WERI-Rb-1 (cell line): Measurements from ENCODE around the gene COL4A6.

Experiments
- DNase-seq: peaks from one replicate; pipeline ENCODE4 v3.0.0-alpha.2; 2020
- H3K27ac ChIP-seq: fragments of 250-450 bp; sonication (Bioruptor Pico); 2 replicates; pipeline ENCODE4 v1.5.1; 2020; ENCODE audit warnings: mild to moderate bottlenecking, moderate library complexity
- H3K27me3 ChIP-seq: fragments of 250-450 bp; sonication (Bioruptor Pico); 2 replicates; pipeline ENCODE4 v1.5.1; 2021; ENCODE audit warnings: mild to moderate bottlenecking, low read depth, moderate library complexity; ENCODE audit not compliant: insufficient read depth, severe bottlenecking
- H3K36me3 ChIP-seq: fragments of 250-450 bp; sonication (Bioruptor Pico); 2 replicates; pipeline ENCODE4 v1.5.1; 2020; ENCODE audit warnings: mild to moderate bottlenecking, moderate library complexity
- H3K4me3 ChIP-seq: 2 replicates; pipeline ENCODE4 v1.5.1; 2011; ENCODE audit warnings: low read depth, mild to moderate bottlenecking, control low read depth, low read length
- H3K9me3 ChIP-seq: fragments of 250-450 bp; sonication (Bioruptor Pico); 2 replicates; pipeline ENCODE4 v1.5.1; 2021; ENCODE audit warnings: mild to moderate bottlenecking, moderate library complexity; ENCODE audit not compliant: severe bottlenecking
- CTCF ChIP-seq: IDR thresholded peaks from 2 replicates; pipeline ENCODE4 v1.5.1; 2011; ENCODE audit warnings: low read depth, mild to moderate bottlenecking, control low read depth, inconsistent platforms, low read length

COL4A6 gene

GRCh38 chrX:108250654-108251579, 187.3 kb downstream of the COL4A6 start:
- no peak overlapping the region for H3K4me3 ChIP-seq
- peaks cover 39% of the 10 kb centered on the region for H3K27me3 ChIP-seq
- no peak for DNase-seq
- H3K36me3 ChIP-seq, result no peaks in the 10 kb centered on the region
- TF ChIP-seq CTCF, result no peak
- no peak overlapping the region for H3K27ac ChIP-seq
- H3K9me3 ChIP-seq, result peaks cover 3% of the 10 kb centered on the region

DNA sequence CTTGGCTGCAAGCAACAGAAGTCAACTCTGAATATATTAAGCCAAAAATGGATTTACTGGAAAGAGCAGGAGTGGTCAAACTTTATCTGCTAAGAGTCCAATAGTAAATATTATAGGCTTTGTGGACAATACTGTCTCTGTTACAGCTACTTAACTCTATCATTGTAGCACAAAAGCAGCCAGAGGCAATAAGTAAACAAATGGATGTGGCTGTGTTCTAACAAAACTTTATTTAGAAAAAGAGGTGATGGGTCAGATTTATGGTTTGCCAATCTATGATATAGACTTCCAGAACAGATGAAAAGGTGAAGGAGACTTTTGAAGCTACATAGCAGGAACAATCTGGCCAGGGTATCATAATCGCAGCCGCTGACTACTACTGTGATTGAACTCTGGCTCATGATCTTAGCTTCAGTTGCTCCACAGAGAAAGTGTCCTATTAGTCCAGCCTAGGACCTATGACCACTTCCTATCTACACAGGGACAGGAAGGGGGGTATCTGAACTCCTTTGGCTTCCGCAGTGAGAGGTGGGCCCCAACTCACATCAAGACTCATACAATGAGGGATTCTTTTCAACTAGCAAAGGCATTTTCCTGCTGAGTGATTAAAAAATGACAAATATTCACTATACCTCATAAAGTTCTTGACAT, 191.8 kb downstream of the COL4A6 start:
- no peaks in the 10 kb centered on the region for H3K36me3 ChIP-seq
- no peak for DNase-seq
- H3K4me3 ChIP-seq, result no peak overlapping the region
- H3K9me3 ChIP-seq, result no peaks in the 10 kb centered on the region
- H3K27ac ChIP-seq, result no peak overlapping the region
- TF ChIP-seq CTCF, result no peak
- H3K27me3 ChIP-seq, result peaks cover 30% of the 10 kb centered on the region

GRCh38 chrX:108245462-108245861, 192.8 kb downstream of the COL4A6 start:
- H3K9me3 ChIP-seq, result no peaks in the 10 kb centered on the region
- 0 out of 2 replicates have a peak, but pooled peaks have one; percentile 17 for TF ChIP-seq CTCF
- no peaks in the 10 kb centered on the region for H3K36me3 ChIP-seq
- DNase-seq, result no peak
- H3K27ac ChIP-seq, result no peak overlapping the region
- H3K4me3 ChIP-seq, result no peak overlapping the region
- H3K27me3 ChIP-seq, result peaks cover 20% of the 10 kb centered on the region

DNA sequence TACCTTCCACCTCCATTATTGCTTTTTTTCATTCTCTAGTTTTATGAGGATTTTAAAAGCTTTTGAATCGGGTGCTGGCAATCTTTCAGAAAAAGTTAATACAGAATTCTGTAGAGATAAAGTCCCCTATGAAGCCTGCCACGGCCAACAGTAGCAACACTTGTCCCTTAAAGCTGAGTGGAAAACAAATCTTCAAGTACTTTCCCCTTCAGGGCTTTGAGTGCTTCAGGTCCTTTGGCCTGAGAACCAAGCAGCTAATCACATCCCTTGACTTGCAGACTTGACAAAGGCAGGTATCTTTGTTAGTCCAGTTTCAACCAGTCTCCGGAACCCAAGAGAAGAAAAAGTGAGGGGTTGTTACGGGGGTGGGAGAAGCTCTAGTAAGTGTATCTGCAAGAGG, 202.2 kb downstream of the COL4A6 start:
- Histone ChIP-seq H3K36me3 (no peaks in the 10 kb centered on the region), H3K27ac (no peak overlapping the region), H3K9me3 (no peaks in the 10 kb centered on the region), H3K27me3 (peaks cover 41% of the 10 kb centered on the region), H3K4me3 (no peak overlapping the region)
- no peak for TF ChIP-seq CTCF
- DNase-seq, result no peak

DNA sequence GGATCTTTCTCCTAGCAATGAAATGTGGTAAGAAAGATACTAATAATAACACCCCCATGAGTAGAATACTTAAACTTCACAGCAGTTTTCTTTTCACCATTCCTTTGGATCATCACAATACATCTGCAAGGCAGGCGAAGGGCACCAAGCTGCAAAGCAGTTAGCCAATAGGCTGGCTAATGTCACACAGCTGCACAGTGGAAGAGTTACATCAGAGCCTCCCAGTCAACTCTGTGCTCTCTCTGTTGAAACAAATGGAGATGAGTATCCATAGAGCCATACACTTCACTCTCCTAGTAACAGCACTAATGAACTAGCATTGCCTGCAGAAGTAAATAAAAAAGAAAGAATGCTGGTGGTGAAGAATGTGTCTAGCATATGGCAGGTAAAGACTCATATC, 207.6 kb downstream of the COL4A6 start:
- Histone ChIP-seq H3K27me3 (peaks cover 31% of the 10 kb centered on the region), H3K36me3 (no peaks in the 10 kb centered on the region), H3K27ac (no peak overlapping the region), H3K9me3 (no peaks in the 10 kb centered on the region), H3K4me3 (no peak overlapping the region)
- no peak for TF ChIP-seq CTCF
- no peak for DNase-seq
